ENCODE measurements around the gene TRIP12.
"Not testable (repeated sequence)": the region's sequence is repeated elsewhere in the genome, so short reads cannot be mapped to it uniquely, and the experiment has no call there.

TRIP12 gene

DNA sequence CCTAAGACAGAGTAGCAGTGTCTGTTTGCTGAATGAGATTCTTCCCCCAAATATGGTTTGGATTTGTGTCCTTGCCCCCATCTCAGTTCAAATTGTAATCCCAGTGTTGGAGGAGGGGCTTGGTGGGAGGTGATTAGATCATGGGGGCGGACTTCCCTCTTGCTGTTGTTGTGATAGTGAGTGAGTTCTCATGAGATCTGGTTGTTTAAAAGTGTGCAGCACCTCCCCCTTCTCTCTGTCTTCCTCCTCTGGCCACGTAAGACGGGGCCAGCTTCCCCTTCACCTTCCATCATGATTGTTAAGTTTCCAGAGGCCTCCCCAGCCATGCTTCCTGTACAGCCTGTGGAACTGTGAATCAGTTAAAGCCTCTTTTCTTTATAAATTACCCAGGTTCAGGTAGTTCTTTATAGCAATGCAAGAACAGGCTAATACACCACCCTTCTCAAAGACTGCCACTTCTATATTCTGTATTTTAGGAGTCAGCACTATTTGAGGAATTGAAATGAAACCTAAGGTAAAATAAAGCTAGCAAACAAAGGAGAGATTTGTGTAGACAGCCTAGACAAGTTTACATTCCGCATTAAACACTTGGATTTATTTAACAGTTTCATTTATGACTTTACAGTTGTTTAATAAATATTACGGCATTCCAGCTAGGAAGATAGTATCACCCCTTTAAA is 22.1 kb upstream of the TRIP12 start:
- H3K36me3 ChIP-seq (ENCODE audit: control insufficient read depth in 5 of 5, insufficient read depth in 5 of 5, low read length in 5 of 5), result no peaks in the 10 kb centered on the region
- no peak overlapping the region for H3K4me3 ChIP-seq (ENCODE audit: low read depth in 1 of 5, low read length in 5 of 5)
- no peak overlapping the region for H3K9ac ChIP-seq (ENCODE audit: low read length in 5 of 5)
- H3K27ac ChIP-seq (ENCODE audit: low read depth, low read length), result no peak overlapping the region
- no peaks in the 10 kb centered on the region for H3K4me1 ChIP-seq (ENCODE audit: control insufficient read depth in 5 of 5, insufficient read depth in 5 of 5, low read length in 5 of 5)
- H3K9me3 ChIP-seq (ENCODE audit: control insufficient read depth in 5 of 5, low read length in 5 of 5), result no peaks in the 10 kb centered on the region
- H3K27me3 ChIP-seq (ENCODE audit: control insufficient read depth in 5 of 5, insufficient read depth in 4 of 5, low read length in 5 of 5), result no peaks in the 10 kb centered on the region

DNA sequence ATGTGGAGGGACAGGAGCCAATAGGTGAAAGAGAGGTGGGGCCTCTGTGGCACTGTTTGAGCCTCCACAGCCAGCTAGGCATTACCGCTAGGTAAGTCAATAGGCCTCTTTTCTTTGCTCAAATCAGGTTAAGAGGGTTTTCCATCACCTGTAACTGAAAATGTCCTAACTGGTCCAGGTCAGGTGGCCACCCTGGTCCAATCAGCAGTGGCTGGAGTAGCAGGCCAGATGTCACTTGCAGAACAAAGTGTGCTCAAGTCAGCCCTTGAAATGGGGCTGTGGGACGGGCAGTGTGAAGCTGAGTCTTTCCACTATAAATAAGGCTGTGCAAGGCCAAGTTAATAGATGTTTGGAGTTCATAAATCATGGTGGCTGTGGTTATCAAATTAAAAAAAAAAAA is 21.4 kb upstream of the TRIP12 start:
- Histone ChIP-seq H3K36me3 (ENCODE audit: control insufficient read depth in 5 of 5, insufficient read depth in 5 of 5, low read length in 5 of 5) (no peaks in the 10 kb centered on the region), H3K4me1 (ENCODE audit: control insufficient read depth in 5 of 5, insufficient read depth in 5 of 5, low read length in 5 of 5) (no peaks in the 10 kb centered on the region), H3K27me3 (ENCODE audit: control insufficient read depth in 5 of 5, insufficient read depth in 4 of 5, low read length in 5 of 5) (no peaks in the 10 kb centered on the region), H3K27ac (ENCODE audit: low read depth, low read length) (no peak overlapping the region), H3K9me3 (ENCODE audit: control insufficient read depth in 5 of 5, low read length in 5 of 5) (no peaks in the 10 kb centered on the region), H3K9ac (ENCODE audit: low read length in 5 of 5) (no peak overlapping the region), H3K4me3 (ENCODE audit: low read depth in 1 of 5, low read length in 5 of 5) (no peak overlapping the region)

DNA sequence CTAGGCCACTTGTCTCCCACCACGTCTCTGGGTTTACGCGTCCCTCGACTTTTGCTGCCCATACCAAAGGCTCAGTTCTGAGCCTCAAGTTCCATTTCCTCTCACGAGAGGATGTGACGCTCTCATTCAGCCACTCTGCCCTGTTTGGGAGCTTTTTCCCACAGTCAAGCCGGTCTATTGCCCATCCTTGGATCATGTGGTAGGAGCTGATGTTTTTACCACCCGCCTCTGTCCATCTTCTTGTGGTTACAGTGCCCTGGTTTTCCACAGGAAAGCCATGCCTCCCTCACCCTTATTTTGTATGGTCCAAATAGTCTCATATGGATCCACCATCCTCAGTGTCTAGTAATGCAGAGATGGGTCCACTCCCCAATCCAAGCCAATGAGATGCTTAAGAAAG is 20.9 kb upstream of the TRIP12 start:
- Histone ChIP-seq H3K27ac (ENCODE audit: low read depth, low read length) (no peak overlapping the region), H3K36me3 (ENCODE audit: control insufficient read depth in 5 of 5, insufficient read depth in 5 of 5, low read length in 5 of 5) (no peaks in the 10 kb centered on the region), H3K9me3 (ENCODE audit: control insufficient read depth in 5 of 5, low read length in 5 of 5) (no peaks in the 10 kb centered on the region), H3K4me1 (ENCODE audit: control insufficient read depth in 5 of 5, insufficient read depth in 5 of 5, low read length in 5 of 5) (no peaks in the 10 kb centered on the region), H3K27me3 (ENCODE audit: control insufficient read depth in 5 of 5, insufficient read depth in 4 of 5, low read length in 5 of 5) (no peaks in the 10 kb centered on the region), H3K9ac (ENCODE audit: low read length in 5 of 5) (no peak overlapping the region), H3K4me3 (ENCODE audit: low read depth in 1 of 5, low read length in 5 of 5) (no peak overlapping the region)

GRCh38 chr2:229937537-229937936 is 15.7 kb upstream of the TRIP12 start:
- Histone ChIP-seq H3K36me3 (ENCODE audit: control insufficient read depth in 5 of 5, insufficient read depth in 5 of 5, low read length in 5 of 5) (peaks cover 0 to 6% (median 0%) of the 10 kb centered on the region in 5 donors), H3K4me1 (ENCODE audit: control insufficient read depth in 5 of 5, insufficient read depth in 5 of 5, low read length in 5 of 5) (no peaks in the 10 kb centered on the region), H3K27ac (ENCODE audit: low read depth, low read length) (no peak overlapping the region), H3K27me3 (ENCODE audit: control insufficient read depth in 5 of 5, insufficient read depth in 4 of 5, low read length in 5 of 5) (no peaks in the 10 kb centered on the region), H3K4me3 (ENCODE audit: low read depth in 1 of 5, low read length in 5 of 5) (no peak overlapping the region), H3K9ac (ENCODE audit: low read length in 5 of 5) (no peak overlapping the region), H3K9me3 (ENCODE audit: control insufficient read depth in 5 of 5, low read length in 5 of 5) (peaks cover 0 to 6% (median 0%) of the 10 kb centered on the region in 5 donors)

GRCh38 chr2:229931241-229931640 is 9.4 kb upstream of the TRIP12 start:
- Histone ChIP-seq H3K9ac (ENCODE audit: low read length in 5 of 5) (no peak overlapping the region), H3K4me3 (ENCODE audit: low read depth in 1 of 5, low read length in 5 of 5) (no peak overlapping the region), H3K9me3 (ENCODE audit: control insufficient read depth in 5 of 5, low read length in 5 of 5) (peaks cover 0 to 6% (median 0%) of the 10 kb centered on the region in 5 donors), H3K27ac (ENCODE audit: low read depth, low read length) (no peak overlapping the region), H3K36me3 (ENCODE audit: control insufficient read depth in 5 of 5, insufficient read depth in 5 of 5, low read length in 5 of 5) (peaks cover 0 to 6% (median 0%) of the 10 kb centered on the region in 5 donors), H3K4me1 (ENCODE audit: control insufficient read depth in 5 of 5, insufficient read depth in 5 of 5, low read length in 5 of 5) (no peaks in the 10 kb centered on the region), H3K27me3 (ENCODE audit: control insufficient read depth in 5 of 5, insufficient read depth in 4 of 5, low read length in 5 of 5) (no peaks in the 10 kb centered on the region)

GRCh38 chr2:229930656-229931055 is 8.8 kb upstream of the TRIP12 start:
- Histone ChIP-seq H3K27ac (ENCODE audit: low read depth, low read length) (no peak overlapping the region), H3K9me3 (ENCODE audit: control insufficient read depth in 5 of 5, low read length in 5 of 5) (peaks cover 0 to 6% (median 0%) of the 10 kb centered on the region in 5 donors), H3K4me3 (ENCODE audit: low read depth in 1 of 5, low read length in 5 of 5) (no peak overlapping the region), H3K27me3 (ENCODE audit: control insufficient read depth in 5 of 5, insufficient read depth in 4 of 5, low read length in 5 of 5) (no peaks in the 10 kb centered on the region), H3K36me3 (ENCODE audit: control insufficient read depth in 5 of 5, insufficient read depth in 5 of 5, low read length in 5 of 5) (peaks cover 0 to 6% (median 0%) of the 10 kb centered on the region in 5 donors), H3K9ac (ENCODE audit: low read length in 5 of 5) (no peak overlapping the region), H3K4me1 (ENCODE audit: control insufficient read depth in 5 of 5, insufficient read depth in 5 of 5, low read length in 5 of 5) (no peaks in the 10 kb centered on the region)

DNA sequence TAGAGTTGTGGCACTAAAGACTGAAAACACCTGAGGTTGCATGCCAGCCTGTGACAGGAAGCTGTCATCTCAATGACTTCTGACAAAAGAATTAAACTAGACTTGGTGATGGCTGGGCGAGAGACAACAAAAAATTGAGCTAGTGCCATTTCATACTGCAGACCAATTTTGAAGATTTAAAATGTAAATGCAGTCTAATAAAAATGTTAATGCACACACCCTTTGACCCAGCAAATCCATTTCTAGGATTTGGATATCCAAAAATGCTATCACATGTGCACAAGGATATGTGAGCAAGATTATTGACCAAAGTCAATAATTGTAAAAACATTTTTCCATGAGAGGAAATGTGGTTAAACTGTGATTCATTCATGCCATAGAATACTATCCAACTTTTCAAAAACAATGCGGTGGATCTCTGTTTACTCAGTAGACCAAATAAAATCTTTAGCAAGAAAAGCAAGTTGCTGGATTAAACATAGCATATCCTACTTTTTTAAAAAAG is 6.1 kb upstream of the TRIP12 start:
- Histone ChIP-seq H3K9ac (ENCODE audit: low read length in 5 of 5) (no peak overlapping the region), H3K27me3 (ENCODE audit: control insufficient read depth in 5 of 5, insufficient read depth in 4 of 5, low read length in 5 of 5) (no peaks in the 10 kb centered on the region), H3K9me3 (ENCODE audit: control insufficient read depth in 5 of 5, low read length in 5 of 5) (no peaks in the 10 kb centered on the region), H3K36me3 (ENCODE audit: control insufficient read depth in 5 of 5, insufficient read depth in 5 of 5, low read length in 5 of 5) (no peaks in the 10 kb centered on the region), H3K4me1 (ENCODE audit: control insufficient read depth in 5 of 5, insufficient read depth in 5 of 5, low read length in 5 of 5) (peaks cover 0 to 5% (median 4%) of the 10 kb centered on the region in 5 donors), H3K4me3 (ENCODE audit: low read depth in 1 of 5, low read length in 5 of 5) (no peak overlapping the region), H3K27ac (ENCODE audit: low read depth, low read length) (no peak overlapping the region)

DNA sequence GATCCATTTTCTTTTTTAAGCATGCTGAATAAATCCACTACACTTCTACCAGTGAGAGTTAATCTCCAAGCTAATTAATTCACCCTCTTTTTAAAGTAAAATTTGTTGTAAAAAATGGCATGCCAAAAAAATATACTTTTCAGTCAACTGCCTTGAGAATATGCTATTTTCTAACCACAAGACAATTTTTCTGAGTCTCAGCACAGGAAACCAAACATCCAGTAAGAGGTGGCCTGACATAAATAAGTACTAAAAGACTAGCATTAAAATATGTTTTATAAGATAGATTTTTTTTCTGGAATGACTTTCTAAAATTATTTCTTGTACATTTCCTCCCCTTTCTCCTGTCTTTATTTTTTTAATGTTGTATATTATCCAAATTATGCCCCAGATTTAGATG is 3.4 kb upstream of the TRIP12 start:
- no peaks in the 10 kb centered on the region for H3K9me3 ChIP-seq (ENCODE audit: control insufficient read depth in 5 of 5, low read length in 5 of 5)
- no peak overlapping the region for H3K9ac ChIP-seq (ENCODE audit: low read length in 5 of 5)
- H3K36me3 ChIP-seq (ENCODE audit: control insufficient read depth in 5 of 5, insufficient read depth in 5 of 5, low read length in 5 of 5), result no peaks in the 10 kb centered on the region
- no peaks in the 10 kb centered on the region for H3K27me3 ChIP-seq (ENCODE audit: control insufficient read depth in 5 of 5, insufficient read depth in 4 of 5, low read length in 5 of 5)
- peaks cover 0 to 14% (median 14%) of the 10 kb centered on the region in 5 donors for H3K4me1 ChIP-seq (ENCODE audit: control insufficient read depth in 5 of 5, insufficient read depth in 5 of 5, low read length in 5 of 5)
- no peak overlapping the region for H3K27ac ChIP-seq (ENCODE audit: low read depth, low read length)
- no peak overlapping the region for H3K4me3 ChIP-seq (ENCODE audit: low read depth in 1 of 5, low read length in 5 of 5)

- H3K4me1 ChIP-seq (ENCODE audit: control insufficient read depth in 5 of 5, insufficient read depth in 5 of 5, low read length in 5 of 5), result peaks cover 0 to 21% (median 21%) of the 10 kb centered on the region in 5 donors
- H3K27me3 ChIP-seq (ENCODE audit: control insufficient read depth in 5 of 5, insufficient read depth in 4 of 5, low read length in 5 of 5); H3K4me3 ChIP-seq (ENCODE audit: low read depth in 1 of 5, low read length in 5 of 5); H3K9me3 ChIP-seq (ENCODE audit: control insufficient read depth in 5 of 5, low read length in 5 of 5); H3K27ac ChIP-seq (ENCODE audit: low read depth, low read length); H3K36me3 ChIP-seq (ENCODE audit: control insufficient read depth in 5 of 5, insufficient read depth in 5 of 5, low read length in 5 of 5); H3K9ac ChIP-seq (ENCODE audit: low read length in 5 of 5): not testable (repeated sequence)
Measured at GRCh38 chr2:229924541-229924940, 2.7 kb upstream of the TRIP12 start.

- Histone ChIP-seq H3K27me3 (ENCODE audit: control insufficient read depth in 5 of 5, insufficient read depth in 4 of 5, low read length in 5 of 5) (no peaks in the 10 kb centered on the region), H3K36me3 (ENCODE audit: control insufficient read depth in 5 of 5, insufficient read depth in 5 of 5, low read length in 5 of 5) (peaks cover 2 to 4% (median 3%) of the 10 kb centered on the region in 5 donors)
Measured at GRCh38 chr2:229922449-229923386, 909 bp upstream of the TRIP12 start, which contains the start of gene FBXO36. Gene FBXO36 (plus strand): TSS chr2:229922503. CDS start chr2:229922514, 11 bp downstream.

More at GRCh38 chr2:229922449-229923386, 909 bp upstream of the TRIP12 start, which contains the start of gene FBXO36:
- peaks cover 0 to 29% (median 24%) of the 10 kb centered on the region in 5 donors for H3K4me1 ChIP-seq (ENCODE audit: control insufficient read depth in 5 of 5, insufficient read depth in 5 of 5, low read length in 5 of 5)
- H3K9ac ChIP-seq (ENCODE audit: low read length in 5 of 5), result peak within 1 kb of the TSS; percentile 30 to 99 (median 96)
- H3K4me3 ChIP-seq (ENCODE audit: low read depth in 1 of 5, low read length in 5 of 5), result peak within 1 kb of the TSS; percentile 92 to 99 (median 96)
- no peaks in the 10 kb centered on the region for H3K9me3 ChIP-seq (ENCODE audit: control insufficient read depth in 5 of 5, low read length in 5 of 5)
- peak within 1 kb of the TSS; percentile 97 for H3K27ac ChIP-seq (ENCODE audit: low read depth, low read length)
